Activated CD8-positive, alpha-beta memory T cell treated with anti-CD3 and anti-CD28 coated beads, Interleukin-2, amount 50 U/mL, for 1 hour (primary cell): ENCODE data around the gene YWHAQ.
"Not testable (repeated sequence)": the region's sequence is repeated elsewhere in the genome, so short reads cannot be mapped to it uniquely, and the experiment has no call there.

ENCODE experiments used
- DNase-seq: peaks from one replicate; pipeline ENCODE4 v3.0.0-alpha.2; 2020; ENCODE audit errors: extremely low read depth

YWHAQ gene

GRCh38 chr2:9631878-9632700 lies 1.3 kb upstream of the YWHAQ start:
- no peak for DNase-seq

- DNase-seq, result no peak
Observed at GRCh38 chr2:9631553-9631819, 689 bp upstream of the YWHAQ start.

- DNase-seq, result peak; percentile 14
Observed at GRCh38 chr2:9630117-9630735, 571 bp downstream of the YWHAQ start.

GRCh38 chr2:9629222-9630116 lies 1.3 kb downstream of the YWHAQ start:
- no peak for DNase-seq

- no peak for DNase-seq
Observed at GRCh38 chr2:9627310-9627709, 3.5 kb downstream of the YWHAQ start.

GRCh38 chr2:9623151-9623550 lies 7.6 kb downstream of the YWHAQ start:
- no peak for DNase-seq

GRCh38 chr2:9621655-9622054 lies 9.1 kb downstream of the YWHAQ start:
- DNase-seq, result not testable (repeated sequence)

- no peak for DNase-seq
Observed at GRCh38 chr2:9618410-9618809, 12.4 kb downstream of the YWHAQ start.

- DNase-seq, result no peak
Observed at GRCh38 chr2:9617749-9618148, 13.0 kb downstream of the YWHAQ start.

GRCh38 chr2:9617296-9617695 lies 13.5 kb downstream of the YWHAQ start:
- DNase-seq, result no peak

GRCh38 chr2:9614562-9614961 lies 16.2 kb downstream of the YWHAQ start:
- no peak for DNase-seq

GRCh38 chr2:9613291-9613690 lies 17.5 kb downstream of the YWHAQ start:
- DNase-seq, result no peak

GRCh38 chr2:9611549-9611912 lies 19.3 kb downstream of the YWHAQ start:
- DNase-seq, result not testable (repeated sequence)

- DNase-seq, result no peak
Observed at GRCh38 chr2:9610781-9611548, 19.8 kb downstream of the YWHAQ start.

GRCh38 chr2:9608491-9608890 lies 22.3 kb downstream of the YWHAQ start:
- not testable (repeated sequence) for DNase-seq

- no peak for DNase-seq
Observed at GRCh38 chr2:9602412-9602811, 28.4 kb downstream of the YWHAQ start.

GRCh38 chr2:9601397-9601796 lies 29.4 kb downstream of the YWHAQ start:
- no peak for DNase-seq

GRCh38 chr2:9599430-9599829 lies 31.4 kb downstream of the YWHAQ start:
- no peak for DNase-seq

- DNase-seq, result no peak
Observed at GRCh38 chr2:9596621-9597311, 34.0 kb downstream of the YWHAQ start.

GRCh38 chr2:9595746-9596145 lies 35.1 kb downstream of the YWHAQ start:
- no peak for DNase-seq

- DNase-seq, result not testable (repeated sequence)
Observed at GRCh38 chr2:9595256-9595655, 35.5 kb downstream of the YWHAQ start.
